ENCODE data around the gene APOBEC3C.
"Not testable (repeated sequence)": the region's sequence is repeated elsewhere in the genome, so short reads cannot be mapped to it uniquely, and the experiment has no call there.

The APOBEC3C gene

GRCh38 chr22:38984224-38984623 is 29.8 kb upstream of the APOBEC3C start:
- TF ChIP-seq, protein P1, sequence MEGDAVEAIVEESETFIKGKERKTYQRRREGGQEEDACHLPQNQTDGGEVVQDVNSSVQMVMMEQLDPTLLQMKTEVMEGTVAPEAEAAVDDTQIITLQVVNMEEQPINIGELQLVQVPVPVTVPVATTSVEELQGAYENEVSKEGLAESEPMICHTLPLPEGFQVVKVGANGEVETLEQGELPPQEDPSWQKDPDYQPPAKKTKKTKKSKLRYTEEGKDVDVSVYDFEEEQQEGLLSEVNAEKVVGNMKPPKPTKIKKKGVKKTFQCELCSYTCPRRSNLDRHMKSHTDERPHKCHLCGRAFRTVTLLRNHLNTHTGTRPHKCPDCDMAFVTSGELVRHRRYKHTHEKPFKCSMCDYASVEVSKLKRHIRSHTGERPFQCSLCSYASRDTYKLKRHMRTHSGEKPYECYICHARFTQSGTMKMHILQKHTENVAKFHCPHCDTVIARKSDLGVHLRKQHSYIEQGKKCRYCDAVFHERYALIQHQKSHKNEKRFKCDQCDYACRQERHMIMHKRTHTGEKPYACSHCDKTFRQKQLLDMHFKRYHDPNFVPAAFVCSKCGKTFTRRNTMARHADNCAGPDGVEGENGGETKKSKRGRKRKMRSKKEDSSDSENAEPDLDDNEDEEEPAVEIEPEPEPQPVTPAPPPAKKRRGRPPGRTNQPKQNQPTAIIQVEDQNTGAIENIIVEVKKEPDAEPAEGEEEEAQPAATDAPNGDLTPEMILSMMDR (conservative IDR thresholded peaks at IDR 0.05; ENCODE audit: low read depth, low read length) = no peak
- DNase-seq (ENCODE audit: low read depth) = no peak
- no peak overlapping the region for H3K4me3 ChIP-seq (ENCODE audit: low read depth, low read length)

GRCh38 chr22:38984784-38985757 is 29.0 kb upstream of the APOBEC3C start:
- DNase-seq (ENCODE audit: low read depth) = not testable (repeated sequence)

DNA sequence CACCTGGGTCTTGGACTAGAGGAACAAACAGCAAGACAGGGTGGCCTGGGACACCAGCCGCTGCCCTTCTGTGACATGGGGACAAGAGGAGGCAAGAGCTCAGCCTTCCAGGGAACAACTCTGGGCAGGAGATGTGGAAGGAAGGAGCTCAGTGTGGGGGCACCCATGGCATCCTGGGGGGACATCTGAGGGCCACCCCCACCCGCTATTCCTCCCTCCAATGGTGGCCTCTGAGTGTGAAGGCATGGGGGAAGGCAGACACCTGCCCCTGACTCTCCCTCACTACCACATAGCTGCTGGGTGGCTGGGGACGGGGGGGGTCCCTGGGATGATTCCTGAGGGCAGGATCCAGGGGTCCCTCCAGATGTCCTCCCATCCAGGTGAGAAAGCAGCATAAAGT is 27.4 kb upstream of the APOBEC3C start:
- no peak for DNase-seq (ENCODE audit: low read depth)
- H3K4me3 ChIP-seq (ENCODE audit: low read depth, low read length) = no peak overlapping the region
- TF ChIP-seq, protein P1 (conservative IDR thresholded peaks at IDR 0.05; ENCODE audit: low read depth, low read length) = no peak

More at GRCh38 chr22:38984784-38985757, 29.0 kb upstream of the APOBEC3C start:
- not testable (repeated sequence) for H3K4me3 ChIP-seq (ENCODE audit: low read depth, low read length)

DNA sequence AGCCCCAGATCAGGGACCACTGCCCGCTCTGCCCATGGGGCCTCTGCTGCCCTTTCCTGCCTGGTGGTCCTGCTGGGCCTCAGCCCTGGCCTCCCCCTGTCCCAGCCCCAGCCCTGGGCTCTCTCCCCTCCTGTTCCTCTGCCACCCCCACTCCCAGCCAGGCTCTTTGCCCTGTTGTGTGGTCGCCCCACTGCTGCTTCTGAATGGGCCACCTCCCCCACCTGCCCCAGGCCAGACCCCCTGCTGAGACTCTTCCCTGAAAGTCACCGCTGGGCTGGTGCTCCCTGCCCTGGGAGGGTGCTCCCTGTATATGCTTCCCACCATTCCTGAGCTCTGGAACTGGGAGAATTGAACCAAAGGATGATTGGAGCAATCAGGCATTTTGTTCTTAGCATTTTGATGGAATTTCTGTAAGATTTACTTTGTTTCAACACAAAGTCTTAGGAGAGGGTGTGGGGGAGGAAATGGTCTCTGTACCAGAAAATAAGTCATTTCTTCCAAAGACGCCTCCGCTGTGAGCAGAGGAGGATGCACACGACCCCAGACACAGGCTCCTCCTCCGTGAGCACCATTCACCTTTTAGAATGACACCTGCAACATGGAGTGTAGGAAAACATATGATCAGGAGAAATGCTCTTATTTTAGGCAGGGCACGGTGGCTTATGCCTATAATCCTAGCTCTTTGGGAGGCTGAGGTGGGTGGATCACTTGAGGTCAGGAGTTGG is 26.7 kb upstream of the APOBEC3C start:
- DNase-seq (ENCODE audit: low read depth) = no peak
- TF ChIP-seq, protein P1 (conservative IDR thresholded peaks at IDR 0.05; ENCODE audit: low read depth, low read length) = no peak

GRCh38 chr22:38989466-38989865 is 24.6 kb upstream of the APOBEC3C start:
- no peak for DNase-seq (ENCODE audit: low read depth)
- TF ChIP-seq, protein P1 (conservative IDR thresholded peaks at IDR 0.05; ENCODE audit: low read depth, low read length) = no peak
- no peak overlapping the region for H3K4me3 ChIP-seq (ENCODE audit: low read depth, low read length)

More for the DNA sequence above, 26.7 kb upstream of the APOBEC3C start:
- H3K4me3 ChIP-seq (ENCODE audit: low read depth, low read length) = no peak overlapping the region

DNA sequence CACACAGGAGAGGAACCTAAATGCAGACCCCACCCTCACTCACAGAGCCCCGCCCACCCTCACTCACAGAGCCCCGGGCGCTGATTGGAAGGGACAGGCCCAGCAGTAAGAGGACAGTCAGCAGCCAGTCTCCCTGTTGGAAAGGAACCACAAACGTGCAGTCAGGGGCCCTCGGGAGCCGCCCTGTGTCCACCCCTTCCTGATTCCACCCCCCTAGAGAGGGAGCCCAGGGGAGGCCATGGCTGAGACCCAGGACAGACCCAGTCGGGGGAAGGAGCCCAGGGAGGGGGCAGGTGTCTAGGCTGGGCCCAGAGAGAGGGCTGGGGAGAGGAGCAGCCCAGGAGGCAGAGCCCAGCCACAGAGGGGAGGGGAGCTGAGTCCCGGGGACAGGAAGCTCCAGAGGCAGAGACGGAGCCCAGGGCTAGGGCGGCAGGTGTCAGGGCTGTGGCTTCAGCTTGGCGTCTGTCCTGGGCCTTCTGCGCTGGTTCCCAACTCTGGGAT is 21.1 kb upstream of the APOBEC3C start:
- not testable (repeated sequence) for DNase-seq (ENCODE audit: low read depth); H3K4me3 ChIP-seq (ENCODE audit: low read depth, low read length)

- no peak for DNase-seq (ENCODE audit: low read depth)
- no peak overlapping the region for H3K4me3 ChIP-seq (ENCODE audit: low read depth, low read length)
- TF ChIP-seq, protein P1 (conservative IDR thresholded peaks at IDR 0.05; ENCODE audit: low read depth, low read length) = no peak
These were observed 18.0 kb upstream of the APOBEC3C start for GRCh38 chr22:38996105-38996504.
